GM20000 (cell line): ENCODE measurements around the gene CETP.
"Not testable (repeated sequence)": the region's sequence is repeated elsewhere in the genome, so short reads cannot be mapped to it uniquely, and the experiment has no call there.

ENCODE experiments used
- DNase-seq: peaks from one replicate; pipeline ENCODE4 v3.0.0; 2012; ENCODE audit warnings: low spot score
- TF ChIP-seq, protein P1 (sequence below): IDR thresholded peaks from 2 replicates; pipeline ENCODE4 v1.5.1; 2012; ENCODE audit warnings: mild to moderate bottlenecking, control low read depth; ENCODE audit errors: extremely low read depth, missing control alignments

The CETP gene

GRCh38 chr16:56972403-56973293 lies 10.9 kb downstream of the CETP start:
- DNase-seq: no peak
- TF ChIP-seq, protein P1, sequence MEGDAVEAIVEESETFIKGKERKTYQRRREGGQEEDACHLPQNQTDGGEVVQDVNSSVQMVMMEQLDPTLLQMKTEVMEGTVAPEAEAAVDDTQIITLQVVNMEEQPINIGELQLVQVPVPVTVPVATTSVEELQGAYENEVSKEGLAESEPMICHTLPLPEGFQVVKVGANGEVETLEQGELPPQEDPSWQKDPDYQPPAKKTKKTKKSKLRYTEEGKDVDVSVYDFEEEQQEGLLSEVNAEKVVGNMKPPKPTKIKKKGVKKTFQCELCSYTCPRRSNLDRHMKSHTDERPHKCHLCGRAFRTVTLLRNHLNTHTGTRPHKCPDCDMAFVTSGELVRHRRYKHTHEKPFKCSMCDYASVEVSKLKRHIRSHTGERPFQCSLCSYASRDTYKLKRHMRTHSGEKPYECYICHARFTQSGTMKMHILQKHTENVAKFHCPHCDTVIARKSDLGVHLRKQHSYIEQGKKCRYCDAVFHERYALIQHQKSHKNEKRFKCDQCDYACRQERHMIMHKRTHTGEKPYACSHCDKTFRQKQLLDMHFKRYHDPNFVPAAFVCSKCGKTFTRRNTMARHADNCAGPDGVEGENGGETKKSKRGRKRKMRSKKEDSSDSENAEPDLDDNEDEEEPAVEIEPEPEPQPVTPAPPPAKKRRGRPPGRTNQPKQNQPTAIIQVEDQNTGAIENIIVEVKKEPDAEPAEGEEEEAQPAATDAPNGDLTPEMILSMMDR: no peak

- TF ChIP-seq, protein P1: no peak
- no peak for DNase-seq
Observed at GRCh38 chr16:56973294-56973689, 11.5 kb downstream of the CETP start.

DNA sequence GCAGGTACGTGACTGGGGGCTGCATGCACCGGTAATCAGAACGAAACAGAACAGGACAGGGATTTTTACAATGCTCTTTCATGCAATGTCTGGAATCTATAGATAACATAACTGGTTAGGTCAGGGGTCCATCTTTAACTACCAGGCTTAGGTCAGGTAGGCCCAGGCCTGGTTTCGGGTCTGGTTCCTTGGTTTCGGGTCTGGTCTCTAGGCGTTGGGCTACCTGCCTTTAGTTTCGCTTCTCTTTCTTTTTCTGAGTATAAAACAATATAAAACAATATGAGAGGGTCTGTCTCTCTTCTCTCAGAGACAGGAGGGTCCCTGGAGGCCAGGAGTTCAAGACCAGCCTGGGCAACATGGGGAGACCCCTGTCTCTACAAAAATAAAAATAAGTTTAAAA lies 12.1 kb downstream of the CETP start:
- not testable (repeated sequence) for DNase-seq

GRCh38 chr16:56974549-56975300 lies 13.0 kb downstream of the CETP start:
- TF ChIP-seq, protein P1: no peak

DNA sequence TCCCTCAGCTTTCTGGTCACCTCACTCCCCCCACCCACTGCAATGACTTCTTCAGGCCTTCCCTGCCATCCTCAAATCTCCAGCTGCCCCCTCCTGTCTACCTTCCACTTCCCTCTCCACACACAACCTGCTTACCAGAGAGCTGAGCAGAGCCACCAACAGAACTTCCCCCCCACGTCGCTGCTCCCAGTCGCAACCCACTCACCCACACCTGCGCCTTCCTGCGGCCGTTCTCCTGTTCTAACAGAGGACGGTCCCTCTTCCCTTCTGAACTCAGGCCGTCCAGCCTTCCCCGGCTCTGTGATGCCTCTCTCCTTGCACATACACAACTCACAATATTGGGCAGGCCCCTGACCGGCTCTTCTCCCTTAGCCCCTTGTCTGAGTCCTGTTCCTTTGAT lies 14.0 kb downstream of the CETP start:
- no peak for DNase-seq
- TF ChIP-seq, protein P1: no peak

More at GRCh38 chr16:56974549-56975300, 13.0 kb downstream of the CETP start:
- no peak for DNase-seq

DNA sequence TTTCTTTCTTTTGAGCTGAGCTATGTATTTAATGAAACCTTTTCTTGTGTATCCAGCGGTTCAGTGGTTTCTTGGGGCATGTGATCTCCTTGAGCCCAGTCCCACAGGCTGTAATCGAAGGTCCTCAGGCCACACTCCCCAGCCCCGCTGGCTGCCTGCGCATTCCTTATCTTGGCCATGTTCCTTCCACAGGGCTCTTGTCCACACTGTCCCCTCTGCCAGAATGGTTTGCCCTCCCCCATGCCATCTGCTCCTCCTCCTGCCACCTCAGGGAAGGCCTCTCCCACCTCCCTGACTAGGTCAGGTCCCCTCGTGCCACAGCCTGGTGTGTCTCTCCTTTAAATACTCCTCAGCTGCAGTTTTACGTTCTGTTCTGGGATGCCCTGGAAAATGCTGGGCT lies 15.5 kb downstream of the CETP start:
- DNase-seq: no peak
- TF ChIP-seq, protein P1: no peak

DNA sequence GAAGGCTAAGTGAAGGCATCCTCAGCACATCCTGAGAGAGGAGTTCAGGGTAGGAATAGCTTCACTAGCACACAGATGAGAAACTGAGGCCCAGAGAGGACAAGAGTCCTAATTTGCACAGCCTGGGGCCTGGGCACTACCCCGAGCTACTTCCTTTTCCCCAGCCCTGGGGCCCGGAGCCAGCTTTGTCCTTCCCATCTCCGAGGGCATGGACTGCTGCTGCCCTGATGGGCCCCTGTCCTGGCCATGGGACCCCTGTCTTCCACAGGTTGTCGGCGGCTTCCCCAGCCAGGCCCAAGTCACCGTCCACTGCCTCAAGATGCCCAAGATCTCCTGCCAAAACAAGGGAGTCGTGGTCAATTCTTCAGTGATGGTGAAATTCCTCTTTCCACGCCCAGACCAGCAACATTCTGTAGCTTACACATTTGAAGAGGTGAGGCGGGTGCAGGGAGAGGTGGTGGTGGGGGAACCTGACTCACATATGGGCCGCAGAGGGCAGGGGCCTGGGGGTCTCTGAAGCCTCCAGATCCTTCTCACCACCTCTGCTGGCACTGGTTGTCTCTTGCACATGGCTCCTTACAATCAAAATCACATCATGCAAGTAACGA lies 16.2 kb downstream of the CETP start:
- no peak for DNase-seq
- TF ChIP-seq, protein P1: no peak
